Measurements from ENCODE around the gene CRYAB.
"Not testable (repeated sequence)": the region's sequence is repeated elsewhere in the genome, so short reads cannot be mapped to it uniquely, and the experiment has no call there.

CRYAB gene

GRCh38 chr11:111886032-111886431 is 25.5 kb downstream of the CRYAB start:
- no peak overlapping the region for H3K9ac ChIP-seq (ENCODE audit: low read depth, low read length)
- H3K27me3 ChIP-seq (ENCODE audit: control insufficient read depth, insufficient read depth, low read length) = no peaks in the 10 kb centered on the region
- no peaks in the 10 kb centered on the region for H3K4me1 ChIP-seq (ENCODE audit: control insufficient read depth, insufficient read depth, low read length)
- H3K4me2 ChIP-seq (ENCODE audit: low read length) = no peak overlapping the region
- no peak overlapping the region for H3K4me3 ChIP-seq (ENCODE audit: low read length)
- H3K9me3 ChIP-seq (replicated peaks; ENCODE audit: low read length) = no peaks in the 10 kb centered on the region
- no peaks in the 10 kb centered on the region for H3K36me3 ChIP-seq (ENCODE audit: insufficient read depth, low read length)

- not testable (repeated sequence) for H3K4me1 ChIP-seq (ENCODE audit: control insufficient read depth, insufficient read depth, low read length); H3K36me3 ChIP-seq (ENCODE audit: insufficient read depth, low read length); H3K27me3 ChIP-seq (ENCODE audit: control insufficient read depth, insufficient read depth, low read length); H3K9me3 ChIP-seq (replicated peaks; ENCODE audit: low read length); H3K9ac ChIP-seq (ENCODE audit: low read depth, low read length); H3K4me2 ChIP-seq (ENCODE audit: low read length); H3K4me3 ChIP-seq (ENCODE audit: low read length)
Observed at GRCh38 chr11:111885053-111885452, 26.5 kb downstream of the CRYAB start.

- H3K4me3 ChIP-seq (ENCODE audit: low read length) = no peak overlapping the region
- H3K36me3 ChIP-seq (ENCODE audit: insufficient read depth, low read length) = no peaks in the 10 kb centered on the region
- no peak overlapping the region for H3K9ac ChIP-seq (ENCODE audit: low read depth, low read length)
- H3K9me3 ChIP-seq (replicated peaks; ENCODE audit: low read length) = no peaks in the 10 kb centered on the region
- H3K4me2 ChIP-seq (ENCODE audit: low read length) = no peak overlapping the region
- peaks cover 11% of the 10 kb centered on the region for H3K4me1 ChIP-seq (ENCODE audit: control insufficient read depth, insufficient read depth, low read length)
- H3K27me3 ChIP-seq (ENCODE audit: control insufficient read depth, insufficient read depth, low read length) = no peaks in the 10 kb centered on the region
Observed at GRCh38 chr11:111882202-111882601, 29.4 kb downstream of the CRYAB start.

- peaks cover 11% of the 10 kb centered on the region for H3K4me1 ChIP-seq (ENCODE audit: control insufficient read depth, insufficient read depth, low read length)
- no peaks in the 10 kb centered on the region for H3K27me3 ChIP-seq (ENCODE audit: control insufficient read depth, insufficient read depth, low read length)
- no peaks in the 10 kb centered on the region for H3K9me3 ChIP-seq (replicated peaks; ENCODE audit: low read length)
- H3K9ac ChIP-seq (ENCODE audit: low read depth, low read length) = peak overlapping the region; percentile 82
- H3K4me3 ChIP-seq (ENCODE audit: low read length) = peak overlapping the region; percentile 77
- H3K4me2 ChIP-seq (ENCODE audit: low read length) = peak overlapping the region; percentile 79
- no peaks in the 10 kb centered on the region for H3K36me3 ChIP-seq (ENCODE audit: insufficient read depth, low read length)
Observed at GRCh38 chr11:111879637-111879960, 32.0 kb downstream of the CRYAB start.

GRCh38 chr11:111878849-111879636 is 32.5 kb downstream of the CRYAB start, which contains the start of the genes CFAP68 and FDXACB1:
TSS of gene CFAP68 (plus strand) at chr11:111879541. CDS start at chr11:111879561, 20 bp downstream.
TSS of gene FDXACB1 (minus strand) at chr11:111879165. CDS start at chr11:111879132, 33 bp downstream.
- H3K36me3 ChIP-seq (ENCODE audit: insufficient read depth, low read length) = no peaks in the 10 kb centered on the region
- peak within 1 kb of the TSS; percentile 79 for H3K4me2 ChIP-seq (ENCODE audit: low read length)
- peaks cover 11% of the 10 kb centered on the region for H3K4me1 ChIP-seq (ENCODE audit: control insufficient read depth, insufficient read depth, low read length)
- H3K4me3 ChIP-seq (ENCODE audit: low read length) = peak within 1 kb of the TSS; percentile 77
- H3K9me3 ChIP-seq (replicated peaks; ENCODE audit: low read length) = no peaks in the 10 kb centered on the region
- H3K9ac ChIP-seq (ENCODE audit: low read depth, low read length) = peak within 1 kb of the TSS; percentile 82
- H3K27me3 ChIP-seq (ENCODE audit: control insufficient read depth, insufficient read depth, low read length) = no peaks in the 10 kb centered on the region

- H3K9ac ChIP-seq (ENCODE audit: low read depth, low read length) = peak overlapping the region; percentile 82
- no peaks in the 10 kb centered on the region for H3K27me3 ChIP-seq (ENCODE audit: control insufficient read depth, insufficient read depth, low read length)
- H3K4me1 ChIP-seq (ENCODE audit: control insufficient read depth, insufficient read depth, low read length) = peaks cover 11% of the 10 kb centered on the region
- peak overlapping the region; percentile 79 for H3K4me2 ChIP-seq (ENCODE audit: low read length)
- H3K36me3 ChIP-seq (ENCODE audit: insufficient read depth, low read length) = no peaks in the 10 kb centered on the region
- no peaks in the 10 kb centered on the region for H3K9me3 ChIP-seq (replicated peaks; ENCODE audit: low read length)
- H3K4me3 ChIP-seq (ENCODE audit: low read length) = peak overlapping the region; percentile 77
Observed at GRCh38 chr11:111878385-111878848, 33.2 kb downstream of the CRYAB start.

- H3K4me2 ChIP-seq (ENCODE audit: low read length) = peak overlapping the region; percentile 91
- peaks cover 6% of the 10 kb centered on the region for H3K36me3 ChIP-seq (ENCODE audit: insufficient read depth, low read length)
- H3K9me3 ChIP-seq (replicated peaks; ENCODE audit: low read length) = no peaks in the 10 kb centered on the region
- peaks cover 16% of the 10 kb centered on the region for H3K4me1 ChIP-seq (ENCODE audit: control insufficient read depth, insufficient read depth, low read length)
- H3K27me3 ChIP-seq (ENCODE audit: control insufficient read depth, insufficient read depth, low read length) = no peaks in the 10 kb centered on the region
- H3K4me3 ChIP-seq (ENCODE audit: low read length) = peak overlapping the region; percentile 94
- H3K9ac ChIP-seq (ENCODE audit: low read depth, low read length) = peak overlapping the region; percentile 91
Observed at GRCh38 chr11:111871693-111872161, 39.8 kb downstream of the CRYAB start.

GRCh38 chr11:111870886-111871692 is 40.5 kb downstream of the CRYAB start, which contains the start of gene ALG9:
TSS of gene ALG9 (minus strand) at chr11:111871581. CDS start at chr11:111871482, 99 bp downstream.
- H3K27me3 ChIP-seq (ENCODE audit: control insufficient read depth, insufficient read depth, low read length) = no peaks in the 10 kb centered on the region
- H3K36me3 ChIP-seq (ENCODE audit: insufficient read depth, low read length) = peaks cover 9% of the 10 kb centered on the region
- peak within 1 kb of the TSS; percentile 94 for H3K4me3 ChIP-seq (ENCODE audit: low read length)
- H3K9ac ChIP-seq (ENCODE audit: low read depth, low read length) = peak within 1 kb of the TSS; percentile 91
- peak within 1 kb of the TSS; percentile 91 for H3K4me2 ChIP-seq (ENCODE audit: low read length)
- no peaks in the 10 kb centered on the region for H3K9me3 ChIP-seq (replicated peaks; ENCODE audit: low read length)
- peaks cover 16% of the 10 kb centered on the region for H3K4me1 ChIP-seq (ENCODE audit: control insufficient read depth, insufficient read depth, low read length)

GRCh38 chr11:111870522-111870885 is 41.1 kb downstream of the CRYAB start:
- Histone ChIP-seq H3K4me3 (ENCODE audit: low read length) (peak overlapping the region; percentile 94), H3K4me2 (ENCODE audit: low read length) (peak overlapping the region; percentile 91), H3K36me3 (ENCODE audit: insufficient read depth, low read length) (peaks cover 11% of the 10 kb centered on the region), H3K9ac (ENCODE audit: low read depth, low read length) (peak overlapping the region; percentile 91), H3K9me3 (replicated peaks; ENCODE audit: low read length) (no peaks in the 10 kb centered on the region), H3K4me1 (ENCODE audit: control insufficient read depth, insufficient read depth, low read length) (peaks cover 16% of the 10 kb centered on the region), H3K27me3 (ENCODE audit: control insufficient read depth, insufficient read depth, low read length) (no peaks in the 10 kb centered on the region)

- peak overlapping the region; percentile 91 for H3K4me2 ChIP-seq (ENCODE audit: low read length)
- H3K36me3 ChIP-seq (ENCODE audit: insufficient read depth, low read length) = peaks cover 15% of the 10 kb centered on the region
- H3K9ac ChIP-seq (ENCODE audit: low read depth, low read length) = peak overlapping the region; percentile 91
- H3K27me3 ChIP-seq (ENCODE audit: control insufficient read depth, insufficient read depth, low read length) = no peaks in the 10 kb centered on the region
- H3K4me3 ChIP-seq (ENCODE audit: low read length) = peak overlapping the region; percentile 94
- peaks cover 16% of the 10 kb centered on the region for H3K4me1 ChIP-seq (ENCODE audit: control insufficient read depth, insufficient read depth, low read length)
- no peaks in the 10 kb centered on the region for H3K9me3 ChIP-seq (replicated peaks; ENCODE audit: low read length)
Observed at GRCh38 chr11:111870113-111870512, 41.5 kb downstream of the CRYAB start.

GRCh38 chr11:111860257-111860656 is 51.3 kb downstream of the CRYAB start:
- Histone ChIP-seq H3K4me3 (ENCODE audit: low read length) (no peak overlapping the region), H3K27me3 (ENCODE audit: control insufficient read depth, insufficient read depth, low read length) (no peaks in the 10 kb centered on the region), H3K9ac (ENCODE audit: low read depth, low read length) (no peak overlapping the region), H3K4me1 (ENCODE audit: control insufficient read depth, insufficient read depth, low read length) (no peaks in the 10 kb centered on the region), H3K36me3 (ENCODE audit: insufficient read depth, low read length) (peaks cover 33% of the 10 kb centered on the region), H3K9me3 (replicated peaks; ENCODE audit: low read length) (no peaks in the 10 kb centered on the region), H3K4me2 (ENCODE audit: low read length) (no peak overlapping the region)

All from skeletal muscle satellite cell (primary cell).